ENCODE measurements around the gene CEMIP.

CEMIP gene

DNA sequence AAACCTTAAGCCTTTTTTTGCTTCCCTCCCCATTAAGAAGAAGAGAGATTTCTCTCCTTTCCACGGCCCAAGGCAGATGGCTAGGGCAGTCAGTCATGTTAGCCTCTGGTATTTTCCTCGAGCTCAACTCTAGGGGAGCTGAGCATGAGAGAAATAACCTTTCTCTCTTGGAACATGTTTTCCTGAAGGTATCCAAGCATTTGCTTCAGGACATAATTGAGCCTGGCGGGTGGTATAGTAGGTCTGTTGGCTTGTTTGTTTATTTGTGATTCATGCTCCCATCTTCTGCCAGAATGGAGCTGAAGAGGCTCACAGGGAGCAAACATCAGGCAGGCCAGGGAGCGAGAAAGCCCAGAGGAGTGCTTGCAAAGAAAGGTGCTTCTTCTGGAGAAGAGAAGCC lies 108.0 kb downstream of the CEMIP start:
- Mint-ChIP-seq H3K36me3 (ENCODE audit: insufficient read depth) (no peaks in the 10 kb centered on the region), H3K9me3 (no peaks in the 10 kb centered on the region), H3K4me1 (ENCODE audit: low read depth in 2 of 2) (no peaks in the 10 kb centered on the region), H3K27me3 (no peaks in the 10 kb centered on the region), H3K27ac (no peak overlapping the region), H3K4me3 (no peak overlapping the region)
- ATAC-seq (replicated peaks), result no peak
- no peak for DNase-seq

- no peak overlapping the region for H3K27ac Mint-ChIP-seq
- H3K9me3 Mint-ChIP-seq, result no peaks in the 10 kb centered on the region
- no peaks in the 10 kb centered on the region for H3K4me1 Mint-ChIP-seq (ENCODE audit: low read depth in 2 of 2)
- H3K4me3 Mint-ChIP-seq, result no peak overlapping the region
- H3K27me3 Mint-ChIP-seq, result no peaks in the 10 kb centered on the region
- no peaks in the 10 kb centered on the region for H3K36me3 Mint-ChIP-seq (ENCODE audit: insufficient read depth)
- no peak for DNase-seq
- ATAC-seq (replicated peaks), result no peak
Measured at GRCh38 chr15:80888846-80889245, 109.7 kb downstream of the CEMIP start.

GRCh38 chr15:80890341-80891005 lies 111.3 kb downstream of the CEMIP start:
- Mint-ChIP-seq H3K27me3 (no peaks in the 10 kb centered on the region), H3K27ac (no peak overlapping the region), H3K4me3 (no peak overlapping the region), H3K36me3 (ENCODE audit: insufficient read depth) (no peaks in the 10 kb centered on the region), H3K9me3 (peaks cover 0 to 2% of the 10 kb centered on the region in 2 donors), H3K4me1 (ENCODE audit: low read depth in 2 of 2) (no peaks in the 10 kb centered on the region)
- ATAC-seq (replicated peaks) (no peak), DNase-seq (no peak)

DNA sequence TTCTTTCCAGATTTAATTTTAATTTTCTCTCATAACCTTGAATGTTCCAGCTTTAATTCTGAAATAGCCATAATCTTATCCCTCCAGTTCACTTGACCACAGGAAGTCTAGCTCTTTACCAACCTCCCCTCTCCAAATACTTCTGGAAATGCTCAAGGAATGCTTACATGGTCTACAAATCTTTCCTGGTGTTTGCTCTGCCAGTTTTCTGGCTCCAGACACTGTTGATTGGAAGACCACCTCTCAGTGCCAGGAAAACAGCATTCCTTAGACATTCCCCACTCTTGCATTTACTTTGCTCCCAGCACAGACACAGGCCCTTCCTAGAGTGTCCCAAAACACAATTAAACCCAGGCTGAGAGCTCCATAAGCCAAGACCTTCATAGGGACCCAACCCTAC lies 111.8 kb downstream of the CEMIP start:
- H3K9me3 Mint-ChIP-seq, result peaks cover 0 to 2% of the 10 kb centered on the region in 2 donors
- ATAC-seq (replicated peaks) (no peak), DNase-seq (no peak)
- no peaks in the 10 kb centered on the region for H3K36me3 Mint-ChIP-seq (ENCODE audit: insufficient read depth)
- no peaks in the 10 kb centered on the region for H3K27me3 Mint-ChIP-seq
- H3K4me1 Mint-ChIP-seq (ENCODE audit: low read depth in 2 of 2), result no peaks in the 10 kb centered on the region
- no peak overlapping the region for H3K4me3 Mint-ChIP-seq
- peak overlapping the region in 1 of 2 donors; percentile 56 for H3K27ac Mint-ChIP-seq

GRCh38 chr15:80892414-80892813 lies 113.2 kb downstream of the CEMIP start:
- no peaks in the 10 kb centered on the region for H3K27me3 Mint-ChIP-seq
- no peak overlapping the region for H3K27ac Mint-ChIP-seq
- H3K9me3 Mint-ChIP-seq, result peaks cover 0 to 2% of the 10 kb centered on the region in 2 donors
- DNase-seq (no peak), ATAC-seq (replicated peaks) (no peak)
- H3K36me3 Mint-ChIP-seq (ENCODE audit: insufficient read depth), result no peaks in the 10 kb centered on the region
- H3K4me1 Mint-ChIP-seq (ENCODE audit: low read depth in 2 of 2), result no peaks in the 10 kb centered on the region
- no peak overlapping the region for H3K4me3 Mint-ChIP-seq

GRCh38 chr15:80893777-80894176 lies 114.6 kb downstream of the CEMIP start:
- Mint-ChIP-seq H3K27ac (no peak overlapping the region), H3K27me3 (no peaks in the 10 kb centered on the region), H3K36me3 (ENCODE audit: insufficient read depth) (no peaks in the 10 kb centered on the region), H3K4me3 (no peak overlapping the region), H3K9me3 (peaks cover 0 to 2% of the 10 kb centered on the region in 2 donors), H3K4me1 (ENCODE audit: low read depth in 2 of 2) (no peaks in the 10 kb centered on the region)
- DNase-seq, result no peak
- ATAC-seq (replicated peaks), result no peak

GRCh38 chr15:80895091-80895490 lies 115.9 kb downstream of the CEMIP start:
- Mint-ChIP-seq H3K27ac (no peak overlapping the region), H3K36me3 (ENCODE audit: insufficient read depth) (no peaks in the 10 kb centered on the region), H3K4me1 (ENCODE audit: low read depth in 2 of 2) (no peaks in the 10 kb centered on the region), H3K27me3 (no peaks in the 10 kb centered on the region), H3K4me3 (no peak overlapping the region), H3K9me3 (peaks cover 0 to 2% of the 10 kb centered on the region in 2 donors)
- no peak for DNase-seq
- no peak for ATAC-seq (replicated peaks)

DNA sequence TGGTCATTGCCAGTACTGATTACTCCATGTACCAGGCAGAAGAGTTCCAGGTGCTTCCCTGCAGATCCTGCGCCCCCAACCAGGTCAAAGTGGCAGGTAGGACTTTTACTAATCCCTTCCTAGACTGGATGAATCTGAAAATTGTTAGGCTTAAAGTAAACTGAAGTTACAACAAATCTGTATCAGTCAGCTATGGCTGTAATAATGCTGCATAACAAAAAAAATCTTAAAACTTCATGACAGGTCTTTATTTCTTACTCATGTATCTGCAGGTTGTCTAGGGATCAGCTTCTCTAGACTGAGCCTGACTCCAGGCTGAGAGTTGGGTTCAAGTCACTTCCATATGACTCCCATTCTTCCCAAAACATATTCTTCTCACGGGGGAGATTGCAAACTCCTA lies 116.8 kb downstream of the CEMIP start:
- H3K27ac Mint-ChIP-seq, result no peak overlapping the region
- no peak overlapping the region for H3K4me3 Mint-ChIP-seq
- ATAC-seq (replicated peaks) (no peak), DNase-seq (no peak)
- H3K27me3 Mint-ChIP-seq, result no peaks in the 10 kb centered on the region
- H3K4me1 Mint-ChIP-seq (ENCODE audit: low read depth in 2 of 2), result no peaks in the 10 kb centered on the region
- H3K9me3 Mint-ChIP-seq, result peaks cover 0 to 2% of the 10 kb centered on the region in 2 donors
- no peaks in the 10 kb centered on the region for H3K36me3 Mint-ChIP-seq (ENCODE audit: insufficient read depth)

DNA sequence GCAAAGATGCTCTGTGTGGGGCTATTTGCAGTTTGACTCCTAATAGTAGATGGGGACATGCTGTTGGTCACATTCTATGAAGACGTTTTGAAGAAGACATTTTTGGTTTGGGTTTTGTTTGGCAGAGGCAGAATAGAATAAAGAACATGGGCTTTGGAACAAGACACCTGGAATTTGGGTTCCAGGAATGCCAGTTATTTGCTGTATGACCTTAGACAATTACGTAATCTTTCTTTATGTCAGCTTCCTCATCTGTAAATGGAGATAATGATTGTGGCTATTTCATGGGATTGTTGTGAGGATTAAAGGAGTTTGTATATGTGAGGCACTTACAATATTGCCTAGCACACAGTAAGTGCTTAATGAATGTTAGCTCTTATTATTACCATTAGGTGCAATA lies 118.9 kb downstream of the CEMIP start:
- H3K4me1 Mint-ChIP-seq (ENCODE audit: low read depth in 2 of 2), result no peaks in the 10 kb centered on the region
- no peak overlapping the region for H3K4me3 Mint-ChIP-seq
- no peaks in the 10 kb centered on the region for H3K36me3 Mint-ChIP-seq (ENCODE audit: insufficient read depth)
- DNase-seq, result no peak
- H3K27me3 Mint-ChIP-seq, result no peaks in the 10 kb centered on the region
- peaks cover 0 to 2% of the 10 kb centered on the region in 2 donors for H3K9me3 Mint-ChIP-seq
- H3K27ac Mint-ChIP-seq, result no peak overlapping the region
- no peak for ATAC-seq (replicated peaks)

DNA sequence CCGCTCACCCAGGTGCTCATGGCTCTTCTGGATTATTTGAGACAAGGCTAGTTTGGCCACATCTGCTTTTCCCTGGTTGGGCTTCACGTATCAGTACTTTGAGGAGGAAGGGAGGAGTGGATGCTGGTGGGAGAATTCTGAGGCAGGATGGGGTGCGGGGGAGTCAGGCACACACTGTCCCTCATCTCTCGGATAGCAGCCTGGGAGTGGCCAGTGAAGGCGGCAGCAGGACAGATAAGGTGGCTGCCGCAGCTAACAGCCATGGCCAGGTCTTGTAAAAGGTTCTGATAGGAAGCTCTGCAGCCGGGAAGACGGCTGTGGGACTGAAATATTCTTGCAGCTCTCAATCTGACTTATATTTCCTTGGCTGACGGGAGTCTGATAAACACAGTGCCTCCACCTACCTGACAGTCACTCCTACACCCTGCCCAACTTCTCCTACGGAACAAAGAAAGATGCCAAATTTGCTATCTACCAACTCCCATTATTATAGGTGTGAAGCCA lies 123.2 kb downstream of the CEMIP start:
- H3K4me1 Mint-ChIP-seq (ENCODE audit: low read depth in 2 of 2), result peaks cover 0 to 3% of the 10 kb centered on the region in 2 donors
- no peak for ATAC-seq (replicated peaks)
- no peaks in the 10 kb centered on the region for H3K27me3 Mint-ChIP-seq
- no peaks in the 10 kb centered on the region for H3K9me3 Mint-ChIP-seq
- no peaks in the 10 kb centered on the region for H3K36me3 Mint-ChIP-seq (ENCODE audit: insufficient read depth)
- H3K4me3 Mint-ChIP-seq, result no peak overlapping the region
- H3K27ac Mint-ChIP-seq, result no peak overlapping the region
- no peak for DNase-seq

GRCh38 chr15:80904998-80905397 lies 125.8 kb downstream of the CEMIP start:
- Mint-ChIP-seq H3K9me3 (no peaks in the 10 kb centered on the region), H3K27me3 (no peaks in the 10 kb centered on the region), H3K4me1 (ENCODE audit: low read depth in 2 of 2) (peaks cover 0 to 3% of the 10 kb centered on the region in 2 donors), H3K27ac (no peak overlapping the region), H3K36me3 (ENCODE audit: insufficient read depth) (no peaks in the 10 kb centered on the region), H3K4me3 (no peak overlapping the region)
- ATAC-seq (replicated peaks), result no peak
- no peak for DNase-seq

DNA sequence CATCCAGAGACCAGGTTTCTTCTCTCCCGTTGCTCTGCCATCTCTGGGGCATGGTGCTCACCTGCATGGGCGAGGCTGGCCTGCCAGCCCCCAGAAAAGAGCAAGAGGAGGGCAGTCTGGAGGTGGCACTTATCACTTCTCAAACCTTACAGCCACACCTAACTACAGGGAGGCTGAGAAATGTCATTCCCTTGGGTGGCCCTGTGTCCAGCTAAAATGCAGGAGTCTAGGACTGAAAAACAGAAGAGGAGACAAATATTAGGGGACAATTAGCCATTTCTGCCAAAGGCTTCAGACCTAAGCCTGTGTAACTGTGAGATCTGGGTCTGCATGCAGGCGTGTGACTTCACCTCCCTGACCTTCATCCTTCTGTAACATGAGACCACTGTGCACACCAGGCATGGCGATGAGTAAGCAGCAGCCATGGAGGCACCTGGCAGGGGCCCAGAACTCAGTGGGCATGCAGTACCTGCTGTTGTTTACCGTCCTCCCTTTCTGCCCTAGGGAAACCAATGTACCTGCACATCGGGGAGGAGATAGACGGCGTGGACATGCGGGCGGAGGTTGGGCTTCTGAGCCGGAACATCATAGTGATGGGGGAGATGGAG lies 127.1 kb downstream of the CEMIP start:
- H3K27me3 Mint-ChIP-seq, result no peaks in the 10 kb centered on the region
- no peak overlapping the region for H3K4me3 Mint-ChIP-seq
- ATAC-seq (replicated peaks) (no peak), DNase-seq (no peak)
- no peak overlapping the region for H3K27ac Mint-ChIP-seq
- H3K4me1 Mint-ChIP-seq (ENCODE audit: low read depth in 2 of 2), result peaks cover 0 to 3% of the 10 kb centered on the region in 2 donors
- H3K9me3 Mint-ChIP-seq, result no peaks in the 10 kb centered on the region
- H3K36me3 Mint-ChIP-seq (ENCODE audit: insufficient read depth), result peaks cover 3% of the 10 kb centered on the region

DNA sequence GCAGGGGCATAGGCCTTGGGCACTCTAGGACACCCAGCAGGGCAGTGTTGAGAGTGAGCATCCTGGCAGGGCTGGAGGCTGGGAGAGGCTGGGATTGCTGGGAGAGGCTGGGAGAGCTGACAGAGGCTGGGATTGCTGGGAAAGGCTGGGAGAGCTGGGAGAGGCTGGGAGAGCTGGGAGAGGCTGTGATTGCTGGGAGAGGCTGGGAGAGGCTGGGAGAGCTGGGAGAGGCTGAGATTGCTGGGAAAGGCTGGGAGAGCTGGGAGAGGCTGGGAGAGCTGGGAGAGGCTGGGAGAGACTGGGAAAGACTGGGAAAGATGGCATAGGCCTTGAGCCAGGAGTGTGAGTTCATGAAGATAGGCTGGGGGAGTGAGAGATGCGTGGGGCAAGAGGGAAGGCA lies 132.7 kb downstream of the CEMIP start:
- no peak for ATAC-seq (replicated peaks)
- H3K4me1 Mint-ChIP-seq (ENCODE audit: low read depth in 2 of 2), result peaks cover 0 to 7% of the 10 kb centered on the region in 2 donors
- no peaks in the 10 kb centered on the region for H3K9me3 Mint-ChIP-seq
- peaks cover 3% of the 10 kb centered on the region for H3K36me3 Mint-ChIP-seq (ENCODE audit: insufficient read depth)
- no peaks in the 10 kb centered on the region for H3K27me3 Mint-ChIP-seq
- no peak for DNase-seq
- H3K27ac Mint-ChIP-seq, result no peak overlapping the region
- H3K4me3 Mint-ChIP-seq, result no peak overlapping the region

- peaks cover 0 to 7% of the 10 kb centered on the region in 2 donors for H3K4me1 Mint-ChIP-seq (ENCODE audit: low read depth in 2 of 2)
Measured at GRCh38 chr15:80912673-80913072, 133.5 kb downstream of the CEMIP start.

More at GRCh38 chr15:80912673-80913072, 133.5 kb downstream of the CEMIP start:
- DNase-seq (no peak), ATAC-seq (replicated peaks) (no peak)
- Mint-ChIP-seq H3K36me3 (ENCODE audit: insufficient read depth) (peaks cover 3% of the 10 kb centered on the region), H3K27me3 (no peaks in the 10 kb centered on the region), H3K4me3 (no peak overlapping the region), H3K9me3 (no peaks in the 10 kb centered on the region), H3K27ac (no peak overlapping the region)

Measured in effector memory CD8-positive, alpha-beta T cell (primary cell).